ENCODE measurements around the gene PHKA2. TPM values are rescaled to one million over a fixed set of nuclear protein-coding genes. Genes with fewer than 3 reads are reported as not detected.
A peak's percentile ranks its signal among the peaks of the same experiment; 100 is the strongest.

Gene PHKA2
- total and polyA plus RNA-seq, 2 experiments from 2014 or later, result 26.4 to 35.7 TPM

GRCh38 chrX:18934708-18935107, 49.2 kb downstream of the PHKA2 start:
- no peak for TF ChIP-seq EZH2 (IDR thresholded peaks at IDR 0.05; ENCODE audit: borderline replicate concordance)
- no peak for TF ChIP-seq CTCF (IDR thresholded peaks at IDR 0.05; ENCODE audit: poor library complexity)
- TF ChIP-seq EZH2phosphoT487 (IDR thresholded peaks at IDR 0.05; ENCODE audit: low read depth, severe bottlenecking, unreplicated experiment), result no peak
- no peak overlapping the region for H3K4me2 ChIP-seq
- no peaks in the 10 kb centered on the region for H3K9me3 ChIP-seq (ENCODE audit: low read depth)
- no peaks in the 10 kb centered on the region for H4K20me1 ChIP-seq (ENCODE audit: insufficient read depth, poor library complexity, severe bottlenecking)
- H3K79me2 ChIP-seq, result no peaks in the 10 kb centered on the region
- no peak overlapping the region for H2AFZ ChIP-seq
- no peaks in the 10 kb centered on the region for H3K9me2 ChIP-seq (replicated peaks; ENCODE audit: insufficient read depth)
- H3K27ac ChIP-seq, result peak overlapping the region; percentile 37
- no peaks in the 10 kb centered on the region for H3K36me3 ChIP-seq (replicated peaks; ENCODE audit: insufficient read depth, low read depth)
- H3K27me3 ChIP-seq, result no peaks in the 10 kb centered on the region
- H3K4me1 ChIP-seq (ENCODE audit: insufficient read depth), result no peaks in the 10 kb centered on the region
- H3K4me3 ChIP-seq, result no peak overlapping the region
- DNase-seq (ENCODE audit: low spot score), result no peak
- WGBS (ENCODE audit: low lambda C conversion rate, missing lambda C conversion rate), result 73% methylated on average over 3 of the region's 3 CpGs

GRCh38 chrX:18933617-18934016, 50.3 kb downstream of the PHKA2 start:
- no peaks in the 10 kb centered on the region for H3K9me3 ChIP-seq (ENCODE audit: low read depth)
- no peaks in the 10 kb centered on the region for H3K27me3 ChIP-seq
- H3K4me2 ChIP-seq, result no peak overlapping the region
- no peak overlapping the region for H3K4me3 ChIP-seq
- no peak for DNase-seq (ENCODE audit: low spot score)
- H3K4me1 ChIP-seq (ENCODE audit: insufficient read depth), result no peaks in the 10 kb centered on the region
- TF ChIP-seq EZH2 (IDR thresholded peaks at IDR 0.05; ENCODE audit: borderline replicate concordance), result no peak
- no peak for TF ChIP-seq CTCF (IDR thresholded peaks at IDR 0.05; ENCODE audit: poor library complexity)
- no peak for TF ChIP-seq EZH2phosphoT487 (IDR thresholded peaks at IDR 0.05; ENCODE audit: low read depth, severe bottlenecking, unreplicated experiment)
- 69% methylated on average over 3 of the region's 3 CpGs for WGBS (ENCODE audit: low lambda C conversion rate, missing lambda C conversion rate)
- no peaks in the 10 kb centered on the region for H4K20me1 ChIP-seq (ENCODE audit: insufficient read depth, poor library complexity, severe bottlenecking)
- H3K27ac ChIP-seq, result peak overlapping the region; percentile 70
- H3K36me3 ChIP-seq (replicated peaks; ENCODE audit: insufficient read depth, low read depth), result no peaks in the 10 kb centered on the region
- no peak overlapping the region for H2AFZ ChIP-seq
- no peaks in the 10 kb centered on the region for H3K9me2 ChIP-seq (replicated peaks; ENCODE audit: insufficient read depth)
- H3K79me2 ChIP-seq, result no peaks in the 10 kb centered on the region

DNA sequence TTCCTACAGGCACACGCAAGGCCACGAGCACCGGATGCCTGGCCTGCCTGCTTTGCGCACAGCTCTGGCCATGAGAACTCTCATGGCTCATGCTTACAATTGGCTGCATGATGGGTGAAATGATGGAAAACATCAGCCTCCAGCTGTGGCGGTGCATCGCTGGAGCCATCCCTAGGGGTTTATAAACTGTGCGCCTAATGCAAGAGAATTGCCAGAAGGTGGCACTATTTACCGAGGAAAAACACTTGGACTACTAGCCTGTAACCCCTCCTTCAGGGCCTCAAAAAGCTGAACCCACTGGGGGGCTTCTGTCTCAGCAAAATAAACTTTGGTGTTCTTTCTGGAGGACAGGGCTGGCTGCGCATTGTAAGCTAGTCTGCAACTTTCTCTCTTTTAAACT, 51.9 kb downstream of the PHKA2 start:
- H3K36me3 ChIP-seq (replicated peaks; ENCODE audit: insufficient read depth, low read depth), result no peaks in the 10 kb centered on the region
- H3K9me2 ChIP-seq (replicated peaks; ENCODE audit: insufficient read depth), result no peaks in the 10 kb centered on the region
- H3K27ac ChIP-seq, result no peak overlapping the region
- no peaks in the 10 kb centered on the region for H3K79me2 ChIP-seq
- H3K9me3 ChIP-seq (ENCODE audit: low read depth), result no peaks in the 10 kb centered on the region
- H4K20me1 ChIP-seq (ENCODE audit: insufficient read depth, poor library complexity, severe bottlenecking), result no peaks in the 10 kb centered on the region
- H3K27me3 ChIP-seq, result no peaks in the 10 kb centered on the region
- H3K4me1 ChIP-seq (ENCODE audit: insufficient read depth), result no peaks in the 10 kb centered on the region
- DNase-seq (ENCODE audit: low spot score), result peak; percentile 18
- no peak overlapping the region for H3K4me3 ChIP-seq
- no peak overlapping the region for H2AFZ ChIP-seq
- 77% methylated on average over 9 of the region's 9 CpGs for WGBS (ENCODE audit: low lambda C conversion rate, missing lambda C conversion rate)
- TF ChIP-seq EZH2 (IDR thresholded peaks at IDR 0.05; ENCODE audit: borderline replicate concordance) (no peak), CTCF (IDR thresholded peaks at IDR 0.05; ENCODE audit: poor library complexity) (peak; percentile 33)
- H3K4me2 ChIP-seq, result no peak overlapping the region

GRCh38 chrX:18929775-18930174, 54.1 kb downstream of the PHKA2 start:
- Histone ChIP-seq H3K36me3 (replicated peaks; ENCODE audit: insufficient read depth, low read depth) (no peaks in the 10 kb centered on the region), H2AFZ (no peak overlapping the region), H3K4me2 (no peak overlapping the region), H3K27ac (no peak overlapping the region), H3K27me3 (no peaks in the 10 kb centered on the region), H3K79me2 (no peaks in the 10 kb centered on the region), H3K9me3 (ENCODE audit: low read depth) (no peaks in the 10 kb centered on the region), H3K9me2 (replicated peaks; ENCODE audit: insufficient read depth) (no peaks in the 10 kb centered on the region), H3K4me1 (ENCODE audit: insufficient read depth) (no peaks in the 10 kb centered on the region), H4K20me1 (ENCODE audit: insufficient read depth, poor library complexity, severe bottlenecking) (no peaks in the 10 kb centered on the region), H3K4me3 (no peak overlapping the region)
- TF ChIP-seq CTCF (IDR thresholded peaks at IDR 0.05; ENCODE audit: poor library complexity), result no peak
- no peak for TF ChIP-seq EZH2 (IDR thresholded peaks at IDR 0.05; ENCODE audit: borderline replicate concordance)
- TF ChIP-seq EZH2phosphoT487 (IDR thresholded peaks at IDR 0.05; ENCODE audit: low read depth, severe bottlenecking, unreplicated experiment), result no peak
- WGBS (ENCODE audit: low lambda C conversion rate, missing lambda C conversion rate), result 86% methylated on average over 3 of the region's 3 CpGs
- no peak for DNase-seq (ENCODE audit: low spot score)
